Stimulated activated naive CD8-positive, alpha-beta T cell treated with anti-CD3 and anti-CD28 coated beads, Interleukin-15, Interleukin-2, amounts not matched to agents 100 ng/mL and 50 ng/mL, for 24 hours (primary cell): Measurements from ENCODE around the gene NXPH4.

Source experiments
- H3K27ac Mint-ChIP-seq: one replicate; pipeline ENCODE4 v1.8.0; 2021; ENCODE audit warnings: mild to moderate bottlenecking, mixed read lengths
- H3K27me3 Mint-ChIP-seq: one replicate; pipeline ENCODE4 v1.8.0; 2021; ENCODE audit warnings: mixed read lengths
- H3K36me3 Mint-ChIP-seq: one replicate; pipeline ENCODE4 v1.8.0; 2021; ENCODE audit warnings: low read depth, mixed read lengths
- H3K4me1 Mint-ChIP-seq: one replicate; pipeline ENCODE4 v1.8.0; 2021; ENCODE audit warnings: low read depth, mixed read lengths
- H3K4me3 Mint-ChIP-seq: one replicate; pipeline ENCODE4 v1.8.0; 2021; ENCODE audit warnings: mild to moderate bottlenecking, mixed read lengths
- H3K9me3 Mint-ChIP-seq: one replicate; pipeline ENCODE4 v1.8.0; 2021; ENCODE audit warnings: mixed read lengths

The NXPH4 gene

GRCh38 chr12:57236201-57236924 lies 19.8 kb downstream of the NXPH4 start:
- Mint-ChIP-seq H3K27me3 (peaks cover 40% of the 10 kb centered on the region), H3K27ac (no peak overlapping the region), H3K4me3 (no peak overlapping the region), H3K36me3 (peaks cover 36% of the 10 kb centered on the region), H3K4me1 (peaks cover 82% of the 10 kb centered on the region), H3K9me3 (no peaks in the 10 kb centered on the region)

- Mint-ChIP-seq H3K27me3 (peaks cover 47% of the 10 kb centered on the region), H3K9me3 (no peaks in the 10 kb centered on the region), H3K4me1 (peaks cover 83% of the 10 kb centered on the region), H3K36me3 (peaks cover 29% of the 10 kb centered on the region), H3K27ac (no peak overlapping the region), H3K4me3 (no peak overlapping the region)
Measured at GRCh38 chr12:57236925-57237595, 20.5 kb downstream of the NXPH4 start.

- H3K4me3 Mint-ChIP-seq, result peak overlapping the region; percentile 21
- H3K9me3 Mint-ChIP-seq, result no peaks in the 10 kb centered on the region
- no peak overlapping the region for H3K27ac Mint-ChIP-seq
- H3K36me3 Mint-ChIP-seq, result peaks cover 27% of the 10 kb centered on the region
- peaks cover 85% of the 10 kb centered on the region for H3K4me1 Mint-ChIP-seq
- H3K27me3 Mint-ChIP-seq, result peaks cover 51% of the 10 kb centered on the region
Measured at GRCh38 chr12:57237596-57237931, 21.0 kb downstream of the NXPH4 start.

- peaks cover 53% of the 10 kb centered on the region for H3K27me3 Mint-ChIP-seq
- H3K4me1 Mint-ChIP-seq, result peaks cover 86% of the 10 kb centered on the region
- H3K9me3 Mint-ChIP-seq, result no peaks in the 10 kb centered on the region
- H3K36me3 Mint-ChIP-seq, result peaks cover 21% of the 10 kb centered on the region
- peak overlapping the region; percentile 88 for H3K4me3 Mint-ChIP-seq
- H3K27ac Mint-ChIP-seq, result peak overlapping the region; percentile 56
Measured at GRCh38 chr12:57237932-57238853, 21.6 kb downstream of the NXPH4 start.

GRCh38 chr12:57238854-57239554 lies 22.4 kb downstream of the NXPH4 start:
- Mint-ChIP-seq H3K4me1 (peaks cover 84% of the 10 kb centered on the region), H3K27ac (peak overlapping the region; percentile 56), H3K27me3 (peaks cover 58% of the 10 kb centered on the region), H3K4me3 (peak overlapping the region; percentile 88), H3K9me3 (no peaks in the 10 kb centered on the region), H3K36me3 (peaks cover 12% of the 10 kb centered on the region)

- Mint-ChIP-seq H3K4me1 (peaks cover 84% of the 10 kb centered on the region), H3K27ac (peak overlapping the region; percentile 88), H3K9me3 (no peaks in the 10 kb centered on the region), H3K27me3 (peaks cover 64% of the 10 kb centered on the region), H3K4me3 (peak overlapping the region; percentile 88), H3K36me3 (peaks cover 6% of the 10 kb centered on the region)
Measured at GRCh38 chr12:57239587-57240065, 23.0 kb downstream of the NXPH4 start.

GRCh38 chr12:57240066-57240921 lies 23.7 kb downstream of the NXPH4 start:
- peaks cover 68% of the 10 kb centered on the region for H3K27me3 Mint-ChIP-seq
- peak overlapping the region; percentile 88 for H3K4me3 Mint-ChIP-seq
- no peaks in the 10 kb centered on the region for H3K9me3 Mint-ChIP-seq
- peak overlapping the region; percentile 93 for H3K27ac Mint-ChIP-seq
- peaks cover 2% of the 10 kb centered on the region for H3K36me3 Mint-ChIP-seq
- peaks cover 80% of the 10 kb centered on the region for H3K4me1 Mint-ChIP-seq

- Mint-ChIP-seq H3K27ac (peak overlapping the region; percentile 93), H3K4me1 (peaks cover 77% of the 10 kb centered on the region)
Measured at GRCh38 chr12:57240926-57241401, 24.4 kb downstream of the NXPH4 start.

GRCh38 chr12:57241402-57242310 lies 25.1 kb downstream of the NXPH4 start:
- Mint-ChIP-seq H3K4me1 (peaks cover 72% of the 10 kb centered on the region), H3K27me3 (peaks cover 61% of the 10 kb centered on the region), H3K36me3 (peaks cover 3% of the 10 kb centered on the region), H3K4me3 (peak overlapping the region; percentile 39), H3K9me3 (no peaks in the 10 kb centered on the region), H3K27ac (no peak overlapping the region)

More at GRCh38 chr12:57240926-57241401, 24.4 kb downstream of the NXPH4 start:
- H3K36me3 Mint-ChIP-seq, result no peaks in the 10 kb centered on the region
- peaks cover 68% of the 10 kb centered on the region for H3K27me3 Mint-ChIP-seq
- peak overlapping the region; percentile 88 for H3K4me3 Mint-ChIP-seq
- no peaks in the 10 kb centered on the region for H3K9me3 Mint-ChIP-seq

GRCh38 chr12:57242329-57242690 lies 25.7 kb downstream of the NXPH4 start:
- H3K27me3 Mint-ChIP-seq, result peaks cover 55% of the 10 kb centered on the region
- H3K36me3 Mint-ChIP-seq, result peaks cover 6% of the 10 kb centered on the region
- peak overlapping the region; percentile 47 for H3K4me3 Mint-ChIP-seq
- no peak overlapping the region for H3K27ac Mint-ChIP-seq
- H3K4me1 Mint-ChIP-seq, result peaks cover 65% of the 10 kb centered on the region
- H3K9me3 Mint-ChIP-seq, result no peaks in the 10 kb centered on the region

- Mint-ChIP-seq H3K27ac (no peak overlapping the region), H3K4me3 (peak overlapping the region; percentile 56), H3K27me3 (peaks cover 49% of the 10 kb centered on the region), H3K9me3 (no peaks in the 10 kb centered on the region), H3K4me1 (peaks cover 60% of the 10 kb centered on the region), H3K36me3 (peaks cover 6% of the 10 kb centered on the region)
Measured at GRCh38 chr12:57242691-57243454, 26.3 kb downstream of the NXPH4 start.
